Heart left ventricle (tissue), 16 donors: ENCODE measurements around the gene ERCC2. TPM values are rescaled to one million over a fixed set of nuclear protein-coding genes. Genes with fewer than 3 reads are reported as not detected.

Experiments used
- ATAC-seq, 4 donors: fragments of 200-7000 bp; cut with Tn5 transposase; one replicate each; pipeline ENCODE4 v1.9.1; 2020 to 2022; ENCODE audit warnings: moderate library complexity in 4 of 4, mild to moderate bottlenecking in 3 of 4, moderate number of reproducible peaks in 1 of 4
- DNase-seq, 5 donors: peaks; one replicate each; pipeline ENCODE4 v3.0.0-alpha.2; 2020
- H3K27ac ChIP-seq, 12 donors: fragments of 200-600 bp; sonication (generic) in 4 of 12; one replicate each; pipeline versions ENCODE4 v1.5.0 to v1.8.0; 2016 to 2022; ENCODE audit warnings: mild to moderate bottlenecking in 2 of 12
- H3K27me3 ChIP-seq, 9 donors: fragments of 200-600 bp; sonication (generic) in 2 of 9; one replicate each; pipeline versions ENCODE4 v1.5.1 to v1.8.0; 2016 to 2022; ENCODE audit warnings: mild to moderate bottlenecking in 3 of 9
- H3K36me3 ChIP-seq, 9 donors: fragments of 200-600 bp; sonication (generic) in 2 of 9; one replicate each; pipeline versions ENCODE4 v1.5.0 to v1.8.0; 2018 to 2022; ENCODE audit warnings: mild to moderate bottlenecking in 2 of 9
- H3K4me1 ChIP-seq, 12 donors: fragments of 200-600 bp; sonication (generic) in 4 of 12; one replicate each; pipeline versions ENCODE4 v1.5.0 to v1.8.0; 2016 to 2022; ENCODE audit warnings: mild to moderate bottlenecking in 3 of 12
- H3K4me3 ChIP-seq, 12 donors: fragments of 200-600 bp; sonication (generic) in 4 of 12; one replicate each; pipeline versions ENCODE4 v1.5.0 to v1.8.0; 2017 to 2022; ENCODE audit warnings: mild to moderate bottlenecking in 9 of 12, moderate library complexity in 4 of 12
- H3K9me3 ChIP-seq, 12 donors: fragments of 200-600 bp; sonication (generic) in 4 of 12; one replicate each; pipeline versions ENCODE4 v1.5.0 to v1.8.0; 2016 to 2022; ENCODE audit warnings: mild to moderate bottlenecking in 1 of 12
- POLR2A ChIP-seq, 2 donors: fragments of 450-650 bp; IDR thresholded peaks; one replicate each; pipeline ENCODE4 v1.6.1; 2017; ENCODE audit warnings: antibody characterized with exemption in 2 of 2, mild to moderate bottlenecking in 2 of 2, moderate library complexity in 2 of 2
- WGBS, 4 donors: extraction: QIAGEN DNeasy Blood & Tissue Kit in 2 of 4; methylation state at CpG; one replicate each; pipeline versions ENCODE4 v1.1.5 to v1.1.7; 2013 to 2018; 5-methylcytosine and 5-hydroxymethylcytosine counted together
- intact Hi-C, 10 donors: fragments of 100-400 bp; cut with DNase I; formaldehyde crosslinking; loops; one replicate each; pipeline versions ENCODE4 v1.11.1 to v1.14.2; 2022
- polyA plus RNA-seq, 2 donors: library from polyadenylated mRNA; stranded (reverse); fragments of 200-250 nt; gene quantifications; one replicate each; pipeline ENCODE4 v1.2.3, GENCODE V29; 2013
- total RNA-seq, 9 donors: library from RNA; depleted of rRNA in 2 of 9; stranded (reverse); fragments of >200 nt in 2 of 9; fragmentation: NEBNext Ultra II Directional in 3 of 9; extraction: Animal tissue kit (Norgen Biotek cat#: 25700) in 3 of 9; gene quantifications; one replicate each; pipeline versions ENCODE4 v1.1.0 to v1.2.4, GENCODE V29; 2016 to 2023
- TF ChIP-seq, protein P1 (sequence below), 12 donors: fragments of 200-600 bp; sonication (generic) in 4 of 12; IDR thresholded peaks; one replicate each; pipeline versions ENCODE4 v1.5.0 to v1.8.0; 2018 to 2022; ENCODE audit warnings: antibody characterized with exemption in 12 of 12, mild to moderate bottlenecking in 5 of 12
- donor health status: ischemic (EF 13 %, LVEDD 7.1; RV severe dilation, severe dysfunction).
- donor health status: healthy with polysubstance abuse.
- donor health status: DM: no; HTN: yes; CAD: no.
- donor health status: DM: no; HTN: no; CAD: no.
- donor health status: ischemic (EF 25% LVEDD 6.9; RV normal size, moderate dysfunction).
- donor health status: ischemic (EF 25% LVEDD 5.7; RV mildly dilated, moderate dysfunction).
- donor health status: healthy.
- donor health status: DM: yes; HTN: yes; CAD: no.
- donor health status: ischemic (EF 35%, LVEDD 5.7; RV mildly dilated, moderate dysfunction).
- donor health status: nonischemic (EF 11% LVEDD 7.7; RV severe dilation, severe dysfunction).
- donor health status: DM: yes; HTN: yes; CAD: no.
- donor health status: PGD.
- donor health status: ischemic (EF 29% LVEDD 5.4; RV normal size, mild dysfunction).
- donor health status: nonischemic (EF 23%, LVEDD 6.1; RV moderate dilation, normal function).

The ERCC2 gene
- total and polyA plus RNA-seq, 11 donors, result 5.8 to 24.1 (median 12.4) TPM

- DNase-seq (peak in 1 of 5 donors; percentile 4), ATAC-seq (no peak)
- Histone ChIP-seq H3K27me3 (no peaks in the 10 kb centered on the region), H3K36me3 (peaks cover 0 to 54% (median 29%) of the 10 kb centered on the region in 9 donors), H3K27ac (no peak overlapping the region), H3K4me3 (no peak overlapping the region), H3K9me3 (peaks cover 0 to 7% (median 0%) of the 10 kb centered on the region in 12 donors), H3K4me1 (peaks cover 0 to 13% (median 0%) of the 10 kb centered on the region in 12 donors)
- intact Hi-C loops, result no loop called here
- 53 to 58% (median 54%) methylated on average over 9 of the region's 9 CpGs for WGBS, 4 donors
- TF ChIP-seq, protein P1, sequence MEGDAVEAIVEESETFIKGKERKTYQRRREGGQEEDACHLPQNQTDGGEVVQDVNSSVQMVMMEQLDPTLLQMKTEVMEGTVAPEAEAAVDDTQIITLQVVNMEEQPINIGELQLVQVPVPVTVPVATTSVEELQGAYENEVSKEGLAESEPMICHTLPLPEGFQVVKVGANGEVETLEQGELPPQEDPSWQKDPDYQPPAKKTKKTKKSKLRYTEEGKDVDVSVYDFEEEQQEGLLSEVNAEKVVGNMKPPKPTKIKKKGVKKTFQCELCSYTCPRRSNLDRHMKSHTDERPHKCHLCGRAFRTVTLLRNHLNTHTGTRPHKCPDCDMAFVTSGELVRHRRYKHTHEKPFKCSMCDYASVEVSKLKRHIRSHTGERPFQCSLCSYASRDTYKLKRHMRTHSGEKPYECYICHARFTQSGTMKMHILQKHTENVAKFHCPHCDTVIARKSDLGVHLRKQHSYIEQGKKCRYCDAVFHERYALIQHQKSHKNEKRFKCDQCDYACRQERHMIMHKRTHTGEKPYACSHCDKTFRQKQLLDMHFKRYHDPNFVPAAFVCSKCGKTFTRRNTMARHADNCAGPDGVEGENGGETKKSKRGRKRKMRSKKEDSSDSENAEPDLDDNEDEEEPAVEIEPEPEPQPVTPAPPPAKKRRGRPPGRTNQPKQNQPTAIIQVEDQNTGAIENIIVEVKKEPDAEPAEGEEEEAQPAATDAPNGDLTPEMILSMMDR (IDR thresholded peaks at IDR 0.05), result no peak
- TF ChIP-seq POLR2A (IDR thresholded peaks at IDR 0.05), result no peak
These were observed 64.3 kb downstream of the ERCC2 start for GRCh38 chr19:45306040-45306439.

- no peak for ATAC-seq
- no peak for TF ChIP-seq POLR2A (IDR thresholded peaks at IDR 0.05)
- TF ChIP-seq, protein P1 (IDR thresholded peaks at IDR 0.05), result no peak
- H3K27me3 ChIP-seq, result no peaks in the 10 kb centered on the region
- no peak overlapping the region for H3K27ac ChIP-seq
- 15 to 26% (median 23%) methylated on average over 5 of the region's 5 CpGs for WGBS, 4 donors
- peaks cover 0 to 12% (median 0%) of the 10 kb centered on the region in 12 donors for H3K4me1 ChIP-seq
- intact Hi-C loops, result no loop called here
- no peak overlapping the region for H3K4me3 ChIP-seq
- DNase-seq, result peak in 1 of 5 donors; percentile 26
- H3K36me3 ChIP-seq, result peaks cover 0 to 51% (median 29%) of the 10 kb centered on the region in 9 donors
- peaks cover 0 to 7% (median 0%) of the 10 kb centered on the region in 12 donors for H3K9me3 ChIP-seq
These were observed 65.0 kb downstream of the ERCC2 start for GRCh38 chr19:45305421-45305820.

DNA sequence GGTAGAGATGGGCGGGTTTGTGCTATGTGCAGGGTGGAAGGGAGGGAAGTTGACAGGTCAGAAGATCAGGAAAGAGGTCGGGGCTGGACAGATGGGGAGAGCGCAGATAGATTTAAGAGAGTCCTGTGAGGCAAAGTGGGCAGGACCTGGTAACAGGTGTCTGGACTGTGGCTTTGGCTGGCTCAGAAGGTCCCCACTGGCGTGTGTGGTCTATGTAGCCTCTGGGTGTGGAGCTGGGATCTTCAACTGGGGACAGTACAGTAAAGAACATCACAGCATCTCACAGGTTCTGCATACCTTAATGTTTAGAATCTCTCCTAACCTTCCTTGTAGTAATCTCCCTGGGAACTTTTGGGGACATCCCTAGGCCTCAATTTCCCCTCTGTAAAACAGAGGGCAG is 65.4 kb downstream of the ERCC2 start:
- Histone ChIP-seq H3K36me3 (peaks cover 0 to 51% (median 29%) of the 10 kb centered on the region in 9 donors), H3K27ac (no peak overlapping the region), H3K27me3 (no peaks in the 10 kb centered on the region), H3K4me1 (peaks cover 0 to 8% (median 0%) of the 10 kb centered on the region in 12 donors), H3K4me3 (no peak overlapping the region), H3K9me3 (peaks cover 0 to 7% (median 0%) of the 10 kb centered on the region in 12 donors)
- WGBS, 4 donors, result 59 to 68% (median 60%) methylated on average over 4 of the region's 4 CpGs
- intact Hi-C loops, result no loop called here
- no peak for DNase-seq
- TF ChIP-seq POLR2A (IDR thresholded peaks at IDR 0.05), result no peak
- TF ChIP-seq, protein P1 (IDR thresholded peaks at IDR 0.05), result no peak
- ATAC-seq, result peak in 2 of 4 donors; percentile 7 to 16

- no peak for DNase-seq
These were observed 66.0 kb downstream of the ERCC2 start for GRCh38 chr19:45304141-45304926.

More at GRCh38 chr19:45304141-45304926, 66.0 kb downstream of the ERCC2 start:
- intact Hi-C loops, result no loop called here
- Histone ChIP-seq H3K4me3 (no peak overlapping the region), H3K27ac (no peak overlapping the region), H3K4me1 (peaks cover 0 to 5% (median 0%) of the 10 kb centered on the region in 12 donors), H3K9me3 (peaks cover 0 to 7% (median 0%) of the 10 kb centered on the region in 12 donors), H3K36me3 (peaks cover 0 to 47% (median 34%) of the 10 kb centered on the region in 9 donors), H3K27me3 (no peaks in the 10 kb centered on the region)
- peak in 2 of 4 donors; percentile 12 to 16 for ATAC-seq
- TF ChIP-seq, protein P1 (IDR thresholded peaks at IDR 0.05), result no peak
- TF ChIP-seq POLR2A (IDR thresholded peaks at IDR 0.05), result no peak
- WGBS, 4 donors, result 71 to 80% (median 76%) methylated on average over 4 of the region's 4 CpGs
